GM23248 (cell line): ENCODE data around the gene SLC12A9.

Experiments used
- EZH2 ChIP-seq: fragments of 200-600 bp; sonication (generic); IDR thresholded peaks from 2 replicates; pipeline ENCODE4 v1.6.1; 2018; ENCODE audit warnings: antibody characterized with exemption, mild to moderate bottlenecking; ENCODE audit not compliant: insufficient read depth, poor library complexity, severe bottlenecking
- EZH2phosphoT487 ChIP-seq: fragments of 200-600 bp; sonication (generic); IDR thresholded peaks from 2 replicates; pipeline ENCODE4 v1.6.1; 2018; ENCODE audit warnings: antibody characterized with exemption, moderate library complexity, mild to moderate bottlenecking, low read depth; ENCODE audit not compliant: insufficient read depth

DNA sequence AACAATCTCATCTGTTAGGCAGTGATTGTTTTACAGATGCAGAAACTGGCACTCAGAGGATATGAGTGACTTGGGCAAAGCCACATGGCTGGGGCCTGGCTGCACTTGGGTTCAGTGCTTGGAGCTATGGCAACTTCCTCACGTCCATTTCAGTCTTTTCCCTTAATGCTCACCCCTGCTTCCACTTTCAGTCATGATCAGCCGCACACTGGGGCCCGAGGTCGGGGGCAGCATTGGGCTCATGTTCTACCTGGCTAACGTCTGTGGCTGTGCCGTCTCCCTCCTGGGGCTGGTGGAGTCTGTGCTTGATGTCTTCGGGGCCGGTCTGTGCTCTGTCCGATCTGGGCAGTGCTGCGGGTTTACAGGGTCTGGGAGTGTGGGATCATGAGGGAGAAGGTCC is 3.0 kb downstream of the SLC12A9 start:
- TF ChIP-seq EZH2: no peak
- TF ChIP-seq EZH2phosphoT487: no peak
